Daoy (cell line): Measurements from ENCODE around the gene TBC1D23. TPM values are rescaled to one million over a fixed set of nuclear protein-coding genes. Genes with fewer than 3 reads are reported as not detected.
A peak's percentile ranks its signal among the peaks of the same experiment; 100 is the strongest.
"Not testable (repeated sequence)": the region's sequence is repeated elsewhere in the genome, so short reads cannot be mapped to it uniquely, and the experiment has no call there.

Experiments used
- DNase-seq: peaks from one replicate; pipeline ENCODE4 v3.0.0-alpha.2; 2015; ENCODE audit warnings: low read depth
- total RNA-seq: library from RNA; depleted of rRNA; stranded (reverse); fragments of >200 nt; shearing (Covaris generic); gene quantifications from 2 replicates; pipeline ENCODE4 v1.2.3, GENCODE V29; 2014

Gene TBC1D23
- total RNA-seq, 1 experiment from 2014 or later = 47.0 TPM

DNA sequence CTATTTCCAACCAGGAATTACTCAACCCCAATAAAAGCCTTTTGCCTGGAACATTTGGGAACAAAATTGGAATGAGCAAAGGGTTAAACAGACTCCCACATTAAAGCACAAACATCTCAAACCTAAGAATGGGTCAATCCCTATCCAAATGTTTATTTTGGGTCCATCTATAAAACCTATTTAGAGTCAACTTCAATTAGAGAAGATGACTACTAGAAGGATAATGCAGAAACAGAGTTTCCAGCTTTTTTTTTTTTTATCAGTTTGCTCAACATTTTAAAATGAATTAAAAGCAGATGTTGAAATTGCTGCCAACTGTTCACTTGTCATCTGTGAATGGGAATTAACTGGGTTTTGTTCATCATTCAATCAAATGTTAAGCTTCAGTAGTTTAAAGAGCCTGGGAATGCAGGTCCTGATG, 4.1 kb upstream of the TBC1D23 start:
- no peak for DNase-seq

- peak; percentile 34 for DNase-seq
Observed at GRCh38 chr3:100257586-100257985, 3.2 kb upstream of the TBC1D23 start.

- peak; percentile 58 for DNase-seq
Observed at GRCh38 chr3:100260081-100260684, 609 bp upstream of the TBC1D23 start.

- DNase-seq = no peak
Observed at GRCh38 chr3:100261485-100261903, 702 bp downstream of the TBC1D23 start.

- not testable (repeated sequence) for DNase-seq
Observed at GRCh38 chr3:100262925-100263324, 2.1 kb downstream of the TBC1D23 start.

- no peak for DNase-seq
Observed at GRCh38 chr3:100263583-100263982, 2.8 kb downstream of the TBC1D23 start.

- no peak for DNase-seq
Observed at GRCh38 chr3:100264242-100264641, 3.5 kb downstream of the TBC1D23 start.

DNA sequence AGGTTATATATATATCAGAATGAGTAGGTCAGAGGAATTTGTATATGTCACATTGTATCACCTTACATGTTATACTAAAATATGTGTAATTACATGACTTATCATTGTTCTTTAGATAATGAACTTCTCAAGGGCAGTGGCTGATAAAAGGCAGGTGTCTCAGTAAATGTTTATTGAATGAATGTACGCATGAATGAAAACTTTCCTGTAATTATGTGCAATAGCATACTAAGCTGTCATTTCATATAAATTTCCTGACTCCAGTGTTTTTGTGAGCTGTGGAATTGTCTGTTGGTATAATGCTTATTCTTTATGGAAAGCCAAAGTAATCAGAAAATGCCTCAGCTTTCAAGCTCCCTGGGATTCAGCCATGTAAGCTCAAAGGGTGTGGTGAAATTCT, 4.2 kb downstream of the TBC1D23 start:
- no peak for DNase-seq

DNA sequence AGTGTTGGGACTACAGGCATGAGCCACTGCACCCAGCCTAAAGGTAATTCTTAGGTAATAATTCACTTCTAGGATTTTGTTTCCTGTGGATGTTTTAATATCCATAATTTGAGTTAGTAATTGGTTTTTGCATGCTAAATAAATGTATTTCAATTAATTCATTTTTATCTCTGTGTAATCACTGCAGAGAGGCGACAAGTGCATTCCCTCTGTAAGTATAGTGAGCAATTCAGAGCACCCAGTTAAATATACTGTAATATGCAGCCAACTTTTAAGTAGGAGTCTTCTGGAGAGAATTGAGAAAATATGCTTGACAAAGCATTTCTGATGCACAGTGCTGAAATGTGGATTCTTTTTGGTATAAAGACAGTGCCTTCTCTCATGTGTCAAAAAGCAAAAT, 5.7 kb downstream of the TBC1D23 start:
- DNase-seq = no peak

GRCh38 chr3:100268156-100268555, 7.4 kb downstream of the TBC1D23 start:
- DNase-seq = no peak

DNA sequence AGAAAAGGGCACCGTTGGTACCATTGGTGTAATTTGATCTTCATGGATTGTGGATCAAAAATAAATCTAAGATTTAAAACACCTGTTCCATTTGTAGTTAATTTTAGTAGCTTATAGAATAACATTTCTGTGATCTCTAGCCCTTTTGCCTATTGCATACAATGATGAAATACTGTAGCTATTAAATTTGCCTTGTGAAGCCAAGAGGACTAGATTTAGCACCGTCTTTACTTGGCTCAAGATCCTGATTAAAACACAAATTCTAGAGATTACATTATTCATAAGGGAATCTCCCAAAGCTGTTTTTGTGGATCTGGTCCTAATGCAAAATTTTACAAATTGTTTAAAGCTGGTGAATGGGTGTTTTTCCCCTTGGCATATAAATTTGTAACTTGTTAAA, 8.2 kb downstream of the TBC1D23 start:
- DNase-seq = no peak

GRCh38 chr3:100269410-100270214, 8.8 kb downstream of the TBC1D23 start:
- DNase-seq = peak; percentile 95

DNA sequence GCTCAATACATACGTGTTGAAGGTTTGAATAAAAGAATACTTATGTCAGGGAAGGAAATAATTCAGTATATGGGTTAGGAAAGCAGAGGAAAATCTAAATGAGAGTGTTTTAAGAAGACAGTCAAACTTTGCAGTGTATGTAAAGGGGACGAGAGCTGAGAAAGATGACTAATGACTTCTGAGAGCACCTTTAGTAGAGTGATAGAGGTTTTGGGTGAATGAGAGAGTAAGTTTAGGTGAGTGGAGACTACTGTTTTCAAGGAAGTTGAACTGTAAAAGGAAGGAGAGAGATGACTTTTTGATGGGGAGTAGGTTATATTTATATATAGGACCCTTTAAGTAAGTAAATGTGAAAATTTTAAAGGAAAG, 9.4 kb downstream of the TBC1D23 start:
- DNase-seq = no peak

GRCh38 chr3:100271522-100271921, 10.7 kb downstream of the TBC1D23 start:
- DNase-seq = no peak

- DNase-seq = not testable (repeated sequence)
Observed at GRCh38 chr3:100272797-100273611, 12.2 kb downstream of the TBC1D23 start.

GRCh38 chr3:100274361-100274760, 13.6 kb downstream of the TBC1D23 start:
- DNase-seq = no peak

GRCh38 chr3:100277255-100277800, 16.5 kb downstream of the TBC1D23 start:
- no peak for DNase-seq

- DNase-seq = no peak
Observed at GRCh38 chr3:100278910-100279309, 18.1 kb downstream of the TBC1D23 start.

- no peak for DNase-seq
Observed at GRCh38 chr3:100288288-100288894, 27.6 kb downstream of the TBC1D23 start.

DNA sequence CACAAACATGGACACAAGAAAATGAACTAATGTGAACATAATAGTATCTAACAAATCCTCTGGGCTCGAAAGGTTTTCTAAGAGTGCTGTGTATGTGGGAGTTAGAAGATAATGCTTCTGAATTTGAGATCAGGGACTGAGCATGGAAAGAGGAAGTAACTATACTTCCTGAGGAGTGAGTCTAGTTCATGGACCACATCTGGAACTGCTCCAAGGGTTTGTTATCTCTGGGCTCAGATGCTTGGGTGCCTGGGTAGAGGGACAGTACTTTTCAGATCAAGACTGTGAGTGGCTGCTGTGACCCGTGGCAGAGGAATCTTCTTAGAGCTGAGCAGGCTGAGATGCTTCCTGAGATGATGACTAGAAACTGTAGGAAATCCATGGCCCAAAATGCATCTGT, 28.5 kb downstream of the TBC1D23 start:
- DNase-seq = peak; percentile 7

DNA sequence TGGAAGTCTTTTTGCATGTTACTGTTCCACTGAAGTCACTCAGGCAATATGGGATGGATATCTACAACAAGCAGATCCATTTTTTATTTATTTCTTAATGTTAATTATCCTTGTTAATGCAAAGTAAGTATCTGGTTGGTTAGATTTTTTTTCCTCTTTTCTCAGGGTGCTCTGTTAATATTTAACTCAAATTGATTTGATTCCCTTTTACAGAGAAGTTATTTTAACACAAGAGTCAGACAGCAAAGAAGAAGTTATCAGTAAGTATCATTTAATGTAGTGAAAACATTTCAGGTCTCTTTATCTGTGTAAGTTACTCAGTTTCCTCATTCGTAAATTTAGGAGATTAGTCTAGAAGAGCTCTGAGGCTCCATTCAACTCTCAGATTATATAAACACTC, 34.3 kb downstream of the TBC1D23 start:
- no peak for DNase-seq

DNA sequence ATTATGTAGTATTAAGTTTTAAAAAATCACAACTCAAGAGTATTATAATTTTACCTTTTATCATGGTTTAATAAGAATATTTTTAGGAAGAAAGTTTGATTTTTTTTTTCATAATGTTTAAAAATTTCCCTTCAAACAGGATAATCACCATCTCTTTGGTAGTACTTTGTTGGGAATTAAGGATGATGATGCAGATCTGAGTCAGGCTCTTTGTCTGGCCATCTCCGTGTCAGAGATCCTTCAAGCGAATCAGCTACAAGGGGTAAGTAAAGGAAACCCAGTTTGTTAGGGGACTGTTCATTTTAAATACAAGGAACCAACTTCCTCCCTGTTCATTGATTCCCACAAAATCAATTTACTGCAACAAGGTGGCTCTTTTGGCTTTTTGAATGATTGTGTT, 37.0 kb downstream of the TBC1D23 start:
- peak; percentile 41 for DNase-seq
